Stimulated activated CD4-positive, alpha-beta T cell treated with anti-CD3 and anti-CD28 coated beads, Interleukin-12 subunit alpha, Interleukin-12 subunit beta, amount 100 ng/mL, for 24 hours (primary cell): ENCODE measurements around the gene HSPB9.
"Not testable (repeated sequence)": the region's sequence is repeated elsewhere in the genome, so short reads cannot be mapped to it uniquely, and the experiment has no call there.

Source experiments
- DNase-seq, 2 experiments: peaks; one replicate each; pipeline ENCODE4 v3.0.0-alpha.2; 2020; ENCODE audit warnings: low read depth in 2 of 2

HSPB9 gene

DNA sequence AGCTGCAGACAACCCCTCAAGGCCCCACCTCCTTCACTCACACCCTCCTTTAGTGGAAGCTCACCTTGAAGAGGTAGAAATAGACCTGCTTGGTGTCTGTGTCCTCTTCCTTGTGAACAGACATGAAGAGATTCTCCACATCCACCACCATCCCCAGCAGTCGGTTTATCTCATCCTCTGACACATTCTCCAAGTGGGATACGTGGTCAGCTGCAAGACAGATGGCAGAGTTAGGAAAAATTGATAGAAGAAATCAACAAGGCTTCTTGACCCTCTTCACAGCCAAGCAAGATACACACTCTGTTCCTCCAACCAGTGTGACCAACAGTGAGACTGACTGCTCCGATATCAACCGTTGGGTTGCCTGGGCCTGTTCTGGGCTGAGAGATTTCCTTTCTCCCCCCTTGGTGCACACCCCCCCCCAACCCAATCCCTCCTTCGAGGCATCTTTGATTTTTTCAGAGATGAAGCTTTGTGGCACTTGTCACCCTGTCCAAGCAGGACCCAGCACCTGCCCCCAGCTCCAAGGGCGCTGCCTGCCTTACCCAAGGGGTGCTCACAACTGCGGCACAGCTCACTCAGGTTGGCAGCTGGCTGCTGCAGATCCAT lies 2.3 kb upstream of the HSPB9 start:
- no peak for DNase-seq

GRCh38 chr17:42120770-42121769 lies 1.5 kb upstream of the HSPB9 start, which contains the start of gene KAT2A:
Gene KAT2A, minus strand, starts transcription at chr17:42121367. Its CDS starts 63 bp downstream, at chr17:42121304.
- DNase-seq: peak; percentile 63 to 70

- no peak for DNase-seq
Measured at GRCh38 chr17:42124256-42124655, 1.7 kb downstream of the HSPB9 start.

GRCh38 chr17:42125565-42125964 lies 3.0 kb downstream of the HSPB9 start:
- DNase-seq: no peak

DNA sequence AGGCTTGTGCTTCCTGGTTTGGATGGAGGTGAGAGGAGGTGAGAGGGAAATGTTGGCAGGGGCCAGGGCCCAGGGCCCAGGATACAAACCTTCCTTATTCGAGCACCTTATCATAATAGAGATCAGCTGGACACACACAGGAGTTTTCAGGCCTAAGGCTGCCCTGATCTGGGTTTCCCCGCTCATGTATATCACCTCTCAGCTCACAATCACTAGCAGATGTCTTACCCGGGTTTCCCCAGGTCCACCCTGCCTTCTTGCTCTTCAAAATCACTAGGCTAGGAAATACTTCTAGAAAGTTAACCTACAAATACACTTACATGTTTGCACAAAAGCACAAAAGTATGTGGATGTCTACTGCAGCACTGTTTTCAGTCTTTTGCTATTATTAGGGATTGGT lies 4.2 kb downstream of the HSPB9 start:
- no peak for DNase-seq

DNA sequence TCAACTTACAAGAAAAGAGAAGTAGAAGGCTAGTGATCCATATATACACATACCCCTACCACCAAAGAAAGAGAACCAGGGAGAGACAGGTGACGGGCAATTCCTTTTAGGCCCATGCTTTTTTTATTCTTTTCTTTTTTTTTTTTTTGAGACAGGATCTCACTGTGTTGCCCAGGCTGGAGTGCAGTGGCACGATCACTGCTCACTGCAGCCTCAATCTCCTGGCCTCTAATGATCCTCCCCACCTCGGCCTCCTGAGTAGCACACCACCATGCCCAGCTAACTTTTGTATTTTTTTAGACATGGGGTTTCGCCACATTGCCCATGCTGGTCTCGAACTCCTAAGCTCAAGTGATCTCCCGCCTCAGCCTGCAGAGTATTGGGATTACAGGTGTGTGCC lies 4.8 kb downstream of the HSPB9 start:
- no peak for DNase-seq

- DNase-seq: no peak
Measured at GRCh38 chr17:42129109-42129837, 6.7 kb downstream of the HSPB9 start.

DNA sequence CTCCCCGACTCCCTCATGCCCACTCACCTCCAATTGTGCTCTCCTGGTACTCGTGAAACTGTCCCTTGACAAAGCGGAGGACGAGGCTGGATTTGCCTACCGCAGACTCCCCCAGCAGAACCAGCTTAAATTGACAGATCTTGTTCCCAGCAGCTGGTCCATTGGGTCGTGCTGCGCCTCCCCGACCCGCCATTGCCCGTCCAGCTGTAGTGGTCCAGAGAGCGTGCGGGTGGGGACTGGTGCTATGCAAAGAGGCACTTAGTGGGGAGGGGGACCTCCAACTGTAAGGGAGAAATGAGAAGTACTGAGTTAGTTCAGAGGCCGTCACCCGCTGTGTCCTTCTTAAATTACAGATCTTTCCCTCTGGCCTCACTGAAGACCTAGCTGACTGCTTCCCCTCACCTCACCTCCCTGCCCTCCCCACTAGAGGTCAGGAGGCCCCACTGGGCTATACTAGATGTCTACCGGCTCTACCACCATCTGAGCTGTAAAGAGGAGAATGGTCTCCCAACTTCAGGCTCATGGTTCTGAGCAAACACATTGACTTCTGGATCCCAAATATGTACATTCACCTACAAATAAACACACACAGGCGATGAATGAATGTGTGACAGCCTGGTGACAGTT lies 7.8 kb downstream of the HSPB9 start:
- DNase-seq: no peak

DNA sequence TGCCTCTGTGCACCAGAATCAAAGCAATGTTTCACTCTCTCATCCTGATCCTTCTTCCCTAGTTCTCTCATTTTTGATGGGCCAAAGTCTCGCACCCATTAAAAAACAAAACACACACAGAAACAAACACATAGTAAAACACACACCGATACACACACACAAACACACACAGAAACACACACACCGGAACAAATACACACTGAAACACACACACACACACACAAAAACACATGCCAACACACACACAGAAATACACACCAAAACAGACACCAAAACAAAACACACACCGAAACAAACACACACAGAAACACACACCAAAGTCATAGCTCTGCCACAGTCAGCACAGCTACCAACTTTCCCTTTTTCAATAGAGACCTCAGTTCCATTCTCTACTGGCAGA lies 8.6 kb downstream of the HSPB9 start:
- no peak for DNase-seq

DNA sequence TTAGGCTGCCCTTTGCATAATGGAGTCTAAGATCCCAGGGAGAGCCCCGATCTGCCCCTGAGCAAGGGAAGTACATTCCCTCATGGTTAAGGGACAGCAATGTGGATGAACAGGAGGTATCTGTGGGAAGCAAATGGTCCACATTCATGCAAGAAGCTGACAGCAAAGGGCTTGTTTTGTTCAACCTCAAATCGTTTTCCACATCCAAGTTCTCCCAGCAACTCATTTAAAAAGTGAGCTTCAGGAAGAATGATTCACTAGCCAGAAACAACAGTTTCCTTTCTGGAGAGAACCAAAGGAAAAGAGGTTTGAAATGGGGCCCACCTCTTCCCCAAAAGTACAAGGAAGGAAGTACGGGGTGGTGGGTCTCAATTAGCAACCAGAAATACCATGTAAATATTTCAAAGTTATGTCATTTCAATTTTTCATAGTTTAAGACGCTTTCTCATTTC lies 9.4 kb downstream of the HSPB9 start:
- DNase-seq: no peak

GRCh38 chr17:42132941-42133340 lies 10.3 kb downstream of the HSPB9 start:
- peak in 1 of 2 experiments; percentile 34 for DNase-seq

- no peak for DNase-seq
Measured at GRCh38 chr17:42133461-42134041, 10.9 kb downstream of the HSPB9 start.

- DNase-seq: no peak
Measured at GRCh38 chr17:42135151-42135550, 12.5 kb downstream of the HSPB9 start.

- no peak for DNase-seq
Measured at GRCh38 chr17:42135664-42136653, 13.4 kb downstream of the HSPB9 start.

- no peak for DNase-seq
Measured at GRCh38 chr17:42136654-42137051, 14.0 kb downstream of the HSPB9 start.

DNA sequence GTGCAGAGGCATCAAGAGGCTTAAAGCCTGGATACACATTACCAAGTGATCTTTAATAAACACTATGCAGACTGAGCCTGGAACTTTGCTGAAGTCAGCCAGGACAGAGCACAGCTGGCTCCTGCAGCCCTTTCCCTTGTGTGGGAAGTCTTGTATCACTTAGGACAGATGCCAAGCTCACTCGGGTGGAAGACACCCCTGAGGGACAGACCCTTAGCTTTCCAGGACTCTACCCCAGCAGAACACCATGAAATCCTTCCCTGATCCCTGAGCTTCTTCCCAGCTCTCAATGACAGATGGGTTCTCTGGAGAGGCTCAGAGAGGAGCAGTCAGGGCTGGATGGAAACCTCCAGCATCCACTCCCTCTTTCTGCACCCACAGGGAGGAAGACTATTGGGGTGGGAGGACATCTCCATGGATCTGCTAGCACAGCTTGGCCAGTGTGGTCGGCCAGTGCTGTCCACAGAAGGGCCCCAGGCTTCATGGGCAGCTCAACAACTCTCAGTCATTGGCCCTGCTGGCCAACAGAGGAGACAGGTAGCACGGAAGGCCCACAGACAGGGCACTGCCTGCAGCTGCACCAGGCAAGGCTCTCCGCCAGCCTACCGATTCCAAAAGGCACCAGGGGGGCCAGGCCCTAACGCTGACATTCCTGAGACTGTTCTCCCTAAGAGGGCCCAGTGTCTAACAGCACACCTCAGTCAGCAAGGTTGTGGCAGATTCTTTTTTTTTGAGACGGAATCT lies 16.3 kb downstream of the HSPB9 start:
- DNase-seq: no peak

GRCh38 chr17:42140690-42141089 lies 18.1 kb downstream of the HSPB9 start:
- DNase-seq: not testable (repeated sequence)

GRCh38 chr17:42141382-42141781 lies 18.8 kb downstream of the HSPB9 start:
- no peak for DNase-seq

DNA sequence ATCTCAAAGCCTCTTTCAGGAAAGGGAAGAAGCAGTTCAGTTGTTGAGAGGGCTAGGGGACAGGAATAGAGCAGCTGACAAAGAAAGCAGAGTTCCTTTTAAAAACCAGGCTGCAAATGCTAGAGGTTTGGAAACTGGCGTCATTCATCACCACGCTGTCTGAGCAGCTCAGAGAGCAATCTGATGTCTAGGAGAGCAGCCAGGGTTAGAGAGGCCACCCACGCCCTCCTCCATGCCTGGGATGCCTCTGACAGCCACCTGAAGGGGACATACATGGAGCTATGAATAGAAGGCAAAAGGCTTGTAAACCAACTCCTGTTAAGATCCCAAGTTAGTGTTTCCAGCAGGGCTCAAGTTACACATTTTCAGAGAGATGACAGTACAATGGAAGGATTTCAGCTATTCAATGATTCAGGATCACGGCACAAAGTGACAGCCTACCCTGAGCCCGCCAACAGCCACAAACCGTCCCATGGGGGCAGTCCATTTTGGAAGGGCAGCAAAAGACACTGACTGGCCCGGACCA lies 19.8 kb downstream of the HSPB9 start:
- DNase-seq: no peak
